C4-2B (cell line): Measurements from ENCODE around the gene ANTXRL.
A peak's percentile ranks its signal among the peaks of the same experiment; 100 is the strongest.

Source experiments
- H3K27ac ChIP-seq: fragments of 450-650 bp; 2 replicates; pipeline ENCODE4 v1.5.1; 2017
- ZFX ChIP-seq: fragments of 450-650 bp; IDR thresholded peaks from 2 replicates; pipeline ENCODE4 v1.6.1; 2017
- TF ChIP-seq, protein P1 (sequence below): fragments of 450-650 bp; conservative IDR thresholded peaks from 2 replicates; pipeline ENCODE4 v1.5.1; 2017; ENCODE audit warnings: mild to moderate bottlenecking

ANTXRL gene

DNA sequence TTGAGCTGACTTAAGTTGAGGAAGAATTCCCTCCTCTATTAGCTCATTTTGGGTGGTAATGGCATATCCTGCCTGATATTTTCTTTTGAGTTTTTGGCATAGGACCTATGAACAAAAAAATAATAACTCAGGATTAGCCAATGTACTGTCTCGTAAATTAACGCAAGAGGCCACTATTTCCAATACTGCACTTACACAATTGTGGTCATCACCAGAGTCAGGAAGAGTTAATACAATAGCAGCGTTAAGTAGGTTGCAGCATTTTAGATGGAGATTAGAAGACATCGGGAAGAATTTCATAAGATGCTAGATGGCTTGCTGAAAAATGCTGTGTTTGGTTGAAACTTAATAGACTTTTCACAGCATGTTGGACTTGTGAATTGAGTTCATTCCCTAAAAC lies 36.4 kb downstream of the ANTXRL start:
- H3K27ac ChIP-seq: no peak overlapping the region
- TF ChIP-seq, protein P1, sequence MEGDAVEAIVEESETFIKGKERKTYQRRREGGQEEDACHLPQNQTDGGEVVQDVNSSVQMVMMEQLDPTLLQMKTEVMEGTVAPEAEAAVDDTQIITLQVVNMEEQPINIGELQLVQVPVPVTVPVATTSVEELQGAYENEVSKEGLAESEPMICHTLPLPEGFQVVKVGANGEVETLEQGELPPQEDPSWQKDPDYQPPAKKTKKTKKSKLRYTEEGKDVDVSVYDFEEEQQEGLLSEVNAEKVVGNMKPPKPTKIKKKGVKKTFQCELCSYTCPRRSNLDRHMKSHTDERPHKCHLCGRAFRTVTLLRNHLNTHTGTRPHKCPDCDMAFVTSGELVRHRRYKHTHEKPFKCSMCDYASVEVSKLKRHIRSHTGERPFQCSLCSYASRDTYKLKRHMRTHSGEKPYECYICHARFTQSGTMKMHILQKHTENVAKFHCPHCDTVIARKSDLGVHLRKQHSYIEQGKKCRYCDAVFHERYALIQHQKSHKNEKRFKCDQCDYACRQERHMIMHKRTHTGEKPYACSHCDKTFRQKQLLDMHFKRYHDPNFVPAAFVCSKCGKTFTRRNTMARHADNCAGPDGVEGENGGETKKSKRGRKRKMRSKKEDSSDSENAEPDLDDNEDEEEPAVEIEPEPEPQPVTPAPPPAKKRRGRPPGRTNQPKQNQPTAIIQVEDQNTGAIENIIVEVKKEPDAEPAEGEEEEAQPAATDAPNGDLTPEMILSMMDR: no peak
- TF ChIP-seq ZFX: no peak

DNA sequence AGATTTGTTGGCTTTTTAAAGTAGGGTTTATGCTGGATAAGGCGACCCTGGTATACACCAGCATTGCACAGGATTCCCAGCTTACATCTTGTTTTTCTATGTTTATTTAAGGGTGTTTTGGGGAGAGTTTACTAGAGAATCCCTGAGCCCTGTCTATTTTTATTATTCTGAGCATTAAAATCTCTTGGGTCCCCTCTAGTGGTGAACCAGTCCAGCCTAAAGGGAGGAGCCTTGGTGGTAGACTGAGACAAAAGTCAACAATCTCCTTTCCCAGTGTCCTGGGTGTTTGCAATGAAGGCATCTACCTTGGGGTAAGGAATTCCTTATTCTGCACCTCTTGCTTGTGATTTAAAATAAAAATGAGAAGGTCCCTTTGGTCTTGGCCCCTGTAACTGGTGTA lies 38.2 kb downstream of the ANTXRL start:
- no peak overlapping the region for H3K27ac ChIP-seq
- no peak for TF ChIP-seq ZFX
- TF ChIP-seq, protein P1: peak; percentile 56

DNA sequence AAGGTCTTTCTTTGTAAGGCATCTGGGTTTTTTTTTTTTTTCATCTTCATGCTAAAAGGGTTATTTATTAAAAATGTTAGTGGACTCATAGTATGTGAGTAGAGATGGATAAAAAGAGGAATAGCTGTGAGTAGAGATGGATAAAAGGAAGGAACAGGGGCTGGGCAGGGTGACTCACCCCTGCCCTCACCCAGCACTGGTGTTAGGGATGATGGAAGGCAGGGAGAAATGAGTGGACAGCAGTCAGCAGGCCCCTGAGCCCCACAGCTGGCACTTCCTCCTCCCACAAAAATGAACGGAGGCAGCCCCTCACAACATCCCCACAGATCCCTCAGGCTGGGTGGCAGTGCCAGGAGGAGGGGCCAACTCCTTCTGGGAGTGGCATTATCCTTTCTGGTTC lies 39.3 kb downstream of the ANTXRL start:
- H3K27ac ChIP-seq: no peak overlapping the region
- TF ChIP-seq, protein P1: no peak
- no peak for TF ChIP-seq ZFX

DNA sequence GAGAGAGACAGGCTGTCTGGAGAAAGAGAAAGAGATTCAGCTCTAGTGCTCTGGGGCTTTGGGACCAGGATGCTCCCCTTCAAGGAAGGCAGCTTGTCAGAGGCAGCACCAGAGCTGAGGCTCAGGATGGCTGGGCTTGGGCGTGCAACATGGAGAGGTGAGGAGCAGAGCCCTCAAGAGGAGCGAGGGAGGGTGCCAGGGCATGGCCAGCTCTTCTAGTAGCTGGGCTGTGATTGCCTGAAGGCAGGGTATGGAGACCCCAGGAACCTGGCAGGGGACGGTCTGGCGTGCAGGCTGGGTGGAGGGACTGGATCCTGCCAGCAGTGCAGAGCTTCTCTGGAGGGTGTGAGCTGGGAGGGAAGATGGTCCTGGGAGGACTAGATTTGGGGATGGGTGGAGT lies 40.2 kb downstream of the ANTXRL start:
- TF ChIP-seq, protein P1: no peak
- no peak for TF ChIP-seq ZFX
- H3K27ac ChIP-seq: no peak overlapping the region

DNA sequence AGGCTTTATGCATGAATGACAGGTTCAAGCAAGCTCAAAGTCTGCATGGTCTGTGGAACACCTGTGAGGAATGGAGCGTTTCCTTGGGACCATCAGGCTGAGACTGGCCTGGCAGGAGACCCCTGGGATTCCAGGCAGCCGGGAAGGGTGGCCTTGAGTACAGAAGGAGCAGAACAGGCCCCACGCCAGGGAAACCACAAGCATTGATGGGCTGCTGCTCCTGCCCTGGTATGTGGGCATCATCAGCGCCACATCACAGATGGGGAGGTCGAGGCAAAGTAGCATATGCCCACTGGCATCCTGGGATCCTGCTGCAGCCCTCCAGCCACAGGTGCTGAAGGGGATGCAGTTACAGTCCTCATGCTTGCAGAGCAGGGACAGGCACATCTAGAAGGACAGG lies 40.9 kb downstream of the ANTXRL start:
- no peak overlapping the region for H3K27ac ChIP-seq
- no peak for TF ChIP-seq ZFX
- TF ChIP-seq, protein P1: no peak

DNA sequence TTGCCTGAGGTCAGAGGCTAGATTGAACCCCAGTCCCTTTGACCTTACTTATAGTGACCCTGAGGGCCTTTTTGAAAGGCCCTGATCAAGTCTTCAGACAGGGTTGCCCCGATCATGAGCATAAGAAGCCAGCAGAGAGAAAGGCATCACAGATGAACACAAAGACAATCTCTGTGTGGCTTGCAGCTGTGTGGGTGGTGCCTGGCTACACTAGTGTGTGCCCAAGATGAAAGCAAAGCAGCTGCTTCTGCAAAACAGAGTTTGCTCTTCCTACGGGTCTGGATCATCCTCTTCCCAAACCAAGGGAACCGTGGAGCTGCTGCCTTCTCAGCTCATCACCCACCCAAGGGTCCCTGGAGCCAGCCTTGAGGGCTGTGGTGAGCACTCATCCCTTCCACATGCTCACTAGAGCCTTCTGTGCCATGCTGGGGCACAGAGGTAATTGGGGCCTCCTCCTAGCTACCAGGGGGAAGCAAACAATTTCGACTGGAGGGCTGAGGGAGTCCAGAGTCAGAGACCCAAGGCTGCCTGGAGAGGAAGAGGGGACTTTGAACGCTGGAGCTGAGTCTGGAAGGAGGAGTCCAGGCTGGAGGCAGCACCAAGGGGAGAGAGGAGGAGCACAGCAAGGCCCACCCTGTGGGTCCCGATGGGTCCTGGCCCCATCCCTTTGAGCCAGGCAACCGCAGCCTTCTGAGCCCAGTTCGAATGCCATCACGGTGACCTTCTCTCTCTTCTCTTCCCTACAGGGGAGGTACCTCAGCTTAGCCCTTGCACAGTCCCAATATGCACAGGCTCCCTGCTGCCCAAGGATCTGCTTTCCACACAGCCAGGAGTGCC lies 42.3 kb downstream of the ANTXRL start:
- no peak overlapping the region for H3K27ac ChIP-seq
- no peak for TF ChIP-seq ZFX
- TF ChIP-seq, protein P1: no peak

DNA sequence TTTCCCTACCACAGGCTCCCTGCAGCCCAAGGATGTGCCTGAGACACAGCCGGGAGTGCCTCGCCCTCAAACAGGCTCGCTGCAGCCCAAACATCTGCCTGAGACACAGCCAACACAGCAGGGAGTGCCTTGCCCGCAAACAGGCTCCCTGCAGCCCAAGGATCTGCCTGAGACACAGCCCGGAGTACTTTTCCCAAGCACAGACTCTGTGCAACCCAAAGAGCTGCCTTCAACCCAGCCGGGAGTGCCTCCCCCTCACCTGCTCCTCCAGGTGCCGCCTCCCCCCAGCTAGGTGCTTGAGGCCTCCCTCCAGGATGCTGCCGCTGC lies 42.9 kb downstream of the ANTXRL start:
- TF ChIP-seq, protein P1: no peak
- TF ChIP-seq ZFX: no peak
- H3K27ac ChIP-seq: no peak overlapping the region
